ENCODE data around the gene RGS6.

RGS6 gene

DNA sequence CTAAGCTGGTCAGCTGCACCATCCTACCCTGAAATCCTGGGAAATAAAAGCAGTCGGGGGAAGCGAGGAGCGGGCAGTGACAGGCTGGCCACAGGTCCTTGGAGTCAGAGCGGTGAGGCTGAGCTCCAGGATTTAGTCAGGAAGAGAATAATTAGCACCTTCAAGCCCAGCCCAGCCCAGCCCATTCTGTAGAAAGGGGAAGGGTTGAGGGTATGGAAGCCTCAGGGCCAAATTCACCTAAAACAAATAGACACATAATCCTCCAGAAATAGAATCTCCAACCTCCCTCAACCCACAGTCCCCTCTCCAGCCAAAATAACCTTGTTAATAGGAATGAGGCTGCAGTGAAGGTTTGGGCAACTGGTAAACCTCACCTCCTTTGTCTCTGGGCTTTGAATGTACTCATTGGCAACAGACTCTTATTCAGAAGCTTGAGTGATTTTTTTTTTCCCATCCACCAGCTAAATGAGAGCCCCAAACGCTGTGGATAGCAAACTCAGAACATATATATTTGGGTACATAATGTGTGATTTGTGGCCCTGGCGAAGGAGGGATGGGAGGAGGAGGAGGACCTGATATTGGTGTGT, 627.5 kb downstream of the RGS6 start:
- TF ChIP-seq, protein P1, sequence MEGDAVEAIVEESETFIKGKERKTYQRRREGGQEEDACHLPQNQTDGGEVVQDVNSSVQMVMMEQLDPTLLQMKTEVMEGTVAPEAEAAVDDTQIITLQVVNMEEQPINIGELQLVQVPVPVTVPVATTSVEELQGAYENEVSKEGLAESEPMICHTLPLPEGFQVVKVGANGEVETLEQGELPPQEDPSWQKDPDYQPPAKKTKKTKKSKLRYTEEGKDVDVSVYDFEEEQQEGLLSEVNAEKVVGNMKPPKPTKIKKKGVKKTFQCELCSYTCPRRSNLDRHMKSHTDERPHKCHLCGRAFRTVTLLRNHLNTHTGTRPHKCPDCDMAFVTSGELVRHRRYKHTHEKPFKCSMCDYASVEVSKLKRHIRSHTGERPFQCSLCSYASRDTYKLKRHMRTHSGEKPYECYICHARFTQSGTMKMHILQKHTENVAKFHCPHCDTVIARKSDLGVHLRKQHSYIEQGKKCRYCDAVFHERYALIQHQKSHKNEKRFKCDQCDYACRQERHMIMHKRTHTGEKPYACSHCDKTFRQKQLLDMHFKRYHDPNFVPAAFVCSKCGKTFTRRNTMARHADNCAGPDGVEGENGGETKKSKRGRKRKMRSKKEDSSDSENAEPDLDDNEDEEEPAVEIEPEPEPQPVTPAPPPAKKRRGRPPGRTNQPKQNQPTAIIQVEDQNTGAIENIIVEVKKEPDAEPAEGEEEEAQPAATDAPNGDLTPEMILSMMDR (IDR thresholded peaks at IDR 0.05; ENCODE audit: insufficient read depth, low read length, poor library complexity, severe bottlenecking) = no peak
- no peaks in the 10 kb centered on the region for H3K27me3 ChIP-seq (replicated peaks; ENCODE audit: control insufficient read depth, insufficient read depth, low read length)
- H3K4me3 ChIP-seq (replicated peaks; ENCODE audit: low read depth, low read length) = no peak overlapping the region
- DNase-seq (ENCODE audit: extremely low read depth, insufficient read length) = no peak
- no peaks in the 10 kb centered on the region for H3K36me3 ChIP-seq (ENCODE audit: control insufficient read depth, insufficient read depth, low read length)

DNA sequence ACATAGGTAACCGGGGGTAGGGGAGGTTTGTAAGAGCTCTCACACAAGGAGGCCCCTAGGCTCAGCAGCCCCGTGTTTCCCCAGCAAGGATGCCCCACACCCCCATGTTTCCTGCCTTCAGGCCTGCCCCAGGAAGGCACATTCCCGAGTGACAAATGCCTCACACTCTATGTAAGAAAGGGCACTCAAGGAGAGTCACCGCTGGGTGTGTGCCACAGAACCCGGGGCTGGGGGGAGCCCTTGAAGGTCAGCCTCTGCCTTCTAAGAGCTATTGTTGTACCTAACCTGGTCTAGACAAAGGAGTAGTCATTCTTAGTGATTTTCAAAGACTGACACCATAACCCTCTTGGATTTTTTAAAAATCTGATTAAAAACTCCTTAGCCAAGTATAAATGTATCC, 628.1 kb downstream of the RGS6 start:
- DNase-seq (ENCODE audit: extremely low read depth, insufficient read length) = no peak
- TF ChIP-seq, protein P1 (IDR thresholded peaks at IDR 0.05; ENCODE audit: insufficient read depth, low read length, poor library complexity, severe bottlenecking) = no peak
- H3K36me3 ChIP-seq (ENCODE audit: control insufficient read depth, insufficient read depth, low read length) = no peaks in the 10 kb centered on the region
- H3K4me3 ChIP-seq (replicated peaks; ENCODE audit: low read depth, low read length) = no peak overlapping the region
- no peaks in the 10 kb centered on the region for H3K27me3 ChIP-seq (replicated peaks; ENCODE audit: control insufficient read depth, insufficient read depth, low read length)

DNA sequence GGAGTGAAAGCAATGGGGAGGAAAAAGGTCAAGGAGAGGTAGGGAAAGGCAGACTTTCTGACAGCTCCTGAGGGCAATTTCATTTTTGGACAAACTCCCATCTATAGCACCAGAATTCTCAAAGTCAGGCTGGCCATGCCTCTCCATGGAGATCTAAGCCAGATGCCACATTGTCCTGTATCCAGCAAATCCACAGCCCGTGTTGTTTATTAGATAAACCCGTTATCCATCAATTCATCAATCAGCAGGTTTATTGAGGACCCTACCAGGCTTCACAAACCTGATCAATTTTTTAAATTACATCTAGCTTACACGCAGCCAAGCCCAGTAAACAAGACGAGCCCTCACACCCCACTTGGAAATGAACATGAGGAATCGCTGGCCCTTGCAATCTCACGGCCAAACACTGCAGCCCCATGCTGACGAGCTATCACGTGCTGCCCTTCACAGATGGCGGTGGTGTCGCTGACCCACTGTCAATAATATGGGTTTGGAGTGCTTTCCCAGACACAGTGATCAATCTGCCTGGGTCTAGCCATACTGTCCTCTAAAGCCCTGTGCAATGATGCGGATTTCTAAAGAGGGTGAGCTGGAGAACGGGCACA, 628.8 kb downstream of the RGS6 start:
- no peak for DNase-seq (ENCODE audit: extremely low read depth, insufficient read length)

DNA sequence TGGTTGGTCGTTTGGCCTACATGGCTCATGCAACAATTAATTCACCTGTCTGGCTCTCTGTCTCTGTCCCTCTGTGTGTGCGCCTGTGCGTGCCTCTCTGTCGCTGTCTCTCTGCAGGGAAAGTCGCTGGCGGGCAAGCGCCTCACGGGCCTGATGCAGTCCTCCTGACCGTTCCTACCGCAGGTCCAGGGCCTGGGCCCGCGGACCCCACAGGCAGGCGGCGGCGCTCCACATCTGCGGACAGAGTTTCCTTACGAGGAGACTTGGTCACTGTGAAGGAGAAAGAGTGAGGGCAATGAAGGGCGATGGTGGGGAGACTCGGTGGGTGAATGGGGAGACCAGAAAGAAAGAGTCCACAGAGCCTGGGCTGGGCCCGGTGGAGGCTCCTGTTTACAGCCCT, 630.1 kb downstream of the RGS6 start:
- TF ChIP-seq, protein P1 (IDR thresholded peaks at IDR 0.05; ENCODE audit: insufficient read depth, low read length, poor library complexity, severe bottlenecking) = no peak
- Histone ChIP-seq H3K27me3 (replicated peaks; ENCODE audit: control insufficient read depth, insufficient read depth, low read length) (no peaks in the 10 kb centered on the region), H3K4me3 (replicated peaks; ENCODE audit: low read depth, low read length) (no peak overlapping the region), H3K36me3 (ENCODE audit: control insufficient read depth, insufficient read depth, low read length) (no peaks in the 10 kb centered on the region)
- DNase-seq (ENCODE audit: extremely low read depth, insufficient read length) = no peak

More for the DNA sequence above, 628.8 kb downstream of the RGS6 start:
- Histone ChIP-seq H3K36me3 (ENCODE audit: control insufficient read depth, insufficient read depth, low read length) (no peaks in the 10 kb centered on the region), H3K4me3 (replicated peaks; ENCODE audit: low read depth, low read length) (no peak overlapping the region), H3K27me3 (replicated peaks; ENCODE audit: control insufficient read depth, insufficient read depth, low read length) (no peaks in the 10 kb centered on the region)
- TF ChIP-seq, protein P1 (IDR thresholded peaks at IDR 0.05; ENCODE audit: insufficient read depth, low read length, poor library complexity, severe bottlenecking) = no peak

DNA sequence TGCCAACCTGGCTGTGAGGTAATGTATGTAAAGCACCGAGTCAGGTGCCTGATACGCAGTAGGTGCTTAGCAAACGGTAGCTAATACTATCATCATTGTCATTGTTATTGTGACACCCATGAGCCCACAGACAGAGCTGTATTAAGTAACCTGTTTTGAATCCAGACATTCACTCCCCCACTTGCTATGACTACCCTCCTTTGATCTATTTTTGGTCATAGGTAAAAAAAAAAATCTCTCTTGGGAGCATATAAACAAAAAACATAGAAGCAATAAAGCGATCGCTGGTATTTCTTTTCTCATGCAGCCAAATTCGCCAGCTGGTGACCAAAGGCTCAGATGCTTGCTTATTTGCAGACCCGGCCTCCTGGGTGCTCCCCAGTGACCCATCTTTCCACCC, 631.4 kb downstream of the RGS6 start:
- Histone ChIP-seq H3K4me3 (replicated peaks; ENCODE audit: low read depth, low read length) (no peak overlapping the region), H3K36me3 (ENCODE audit: control insufficient read depth, insufficient read depth, low read length) (no peaks in the 10 kb centered on the region), H3K27me3 (replicated peaks; ENCODE audit: control insufficient read depth, insufficient read depth, low read length) (no peaks in the 10 kb centered on the region)
- TF ChIP-seq, protein P1 (IDR thresholded peaks at IDR 0.05; ENCODE audit: insufficient read depth, low read length, poor library complexity, severe bottlenecking) = no peak
- DNase-seq (ENCODE audit: extremely low read depth, insufficient read length) = no peak
